22Rv1 (cell line): ENCODE measurements around the gene ZBTB8B.

ENCODE experiments used
- ZFX ChIP-seq: fragments of 450-650 bp; IDR thresholded peaks from 2 replicates; pipeline ENCODE4 v1.6.1; 2017; ENCODE audit warnings: antibody characterized with exemption, borderline replicate concordance
- TF ChIP-seq, protein P1 (sequence below): fragments of 450-650 bp; IDR thresholded peaks from 2 replicates; pipeline ENCODE4 v1.5.1; 2017; ENCODE audit warnings: mild to moderate bottlenecking

DNA sequence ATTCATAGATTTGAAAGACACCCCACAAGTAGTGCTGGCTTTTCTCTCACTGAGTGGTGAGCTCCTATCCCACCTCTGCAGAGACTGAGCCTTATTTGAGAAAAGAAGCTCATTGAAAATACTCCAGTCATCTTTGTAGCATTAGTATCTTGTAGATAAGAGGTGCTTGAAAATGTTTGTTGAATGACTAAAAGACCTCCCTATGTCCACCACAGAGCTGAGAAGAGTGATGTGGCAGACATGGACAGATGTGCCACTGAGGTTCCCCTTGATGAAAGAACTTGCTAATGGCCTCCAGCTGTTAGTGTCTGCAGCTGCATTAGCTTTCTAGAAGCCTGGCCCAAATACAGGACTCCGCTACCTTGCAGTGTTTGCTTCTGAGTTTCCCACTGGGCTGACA lies 45.1 kb downstream of the ZBTB8B start:
- TF ChIP-seq, protein P1, sequence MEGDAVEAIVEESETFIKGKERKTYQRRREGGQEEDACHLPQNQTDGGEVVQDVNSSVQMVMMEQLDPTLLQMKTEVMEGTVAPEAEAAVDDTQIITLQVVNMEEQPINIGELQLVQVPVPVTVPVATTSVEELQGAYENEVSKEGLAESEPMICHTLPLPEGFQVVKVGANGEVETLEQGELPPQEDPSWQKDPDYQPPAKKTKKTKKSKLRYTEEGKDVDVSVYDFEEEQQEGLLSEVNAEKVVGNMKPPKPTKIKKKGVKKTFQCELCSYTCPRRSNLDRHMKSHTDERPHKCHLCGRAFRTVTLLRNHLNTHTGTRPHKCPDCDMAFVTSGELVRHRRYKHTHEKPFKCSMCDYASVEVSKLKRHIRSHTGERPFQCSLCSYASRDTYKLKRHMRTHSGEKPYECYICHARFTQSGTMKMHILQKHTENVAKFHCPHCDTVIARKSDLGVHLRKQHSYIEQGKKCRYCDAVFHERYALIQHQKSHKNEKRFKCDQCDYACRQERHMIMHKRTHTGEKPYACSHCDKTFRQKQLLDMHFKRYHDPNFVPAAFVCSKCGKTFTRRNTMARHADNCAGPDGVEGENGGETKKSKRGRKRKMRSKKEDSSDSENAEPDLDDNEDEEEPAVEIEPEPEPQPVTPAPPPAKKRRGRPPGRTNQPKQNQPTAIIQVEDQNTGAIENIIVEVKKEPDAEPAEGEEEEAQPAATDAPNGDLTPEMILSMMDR: no peak
- TF ChIP-seq ZFX: no peak
